Sigmoid colon (tissue), 4 donors: ENCODE results near the gene DMXL2.

Experiments used
- POLR2AphosphoS5 ChIP-seq, 4 donors: sonication (generic); formaldehyde crosslinking; IDR thresholded peaks; one replicate each; pipeline ENCODE4 v1.6.1; 2017; ENCODE audit warnings: antibody characterized with exemption in 4 of 4
- TF ChIP-seq, protein P1 (sequence below), 4 experiments: fragments of 450-650 bp in 3 of 4; fragments of 200-600 bp in 1 of 4; IDR thresholded peaks; one replicate each; pipeline ENCODE4 v1.5.1; 2016 to 2019; ENCODE audit warnings: antibody characterized with exemption in 4 of 4, mild to moderate bottlenecking in 3 of 4, moderate library complexity in 2 of 4

DNA sequence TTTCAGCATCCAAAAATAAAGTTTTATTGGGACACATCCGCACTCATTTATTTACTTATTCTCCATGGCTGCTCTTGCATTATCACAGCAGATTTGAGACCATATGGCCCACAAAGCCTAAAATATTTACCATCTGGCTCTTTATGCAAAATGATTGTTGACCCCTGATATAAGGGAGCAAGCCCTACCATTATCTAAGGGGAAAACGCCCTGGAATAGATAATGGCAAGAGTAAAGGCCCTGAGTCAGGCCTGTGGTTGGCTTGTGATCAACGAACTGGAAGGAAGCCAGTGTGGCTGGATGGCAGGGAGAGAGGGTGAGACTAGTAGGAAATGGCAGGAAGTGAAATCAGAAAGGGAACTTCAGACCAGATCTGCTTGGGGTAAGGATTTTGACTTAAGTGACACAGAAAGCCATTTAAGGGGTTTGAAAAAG lies 24.6 kb upstream of the DMXL2 start:
- no peak for TF ChIP-seq POLR2AphosphoS5 (IDR thresholded peaks at IDR 0.05)
- TF ChIP-seq, protein P1, sequence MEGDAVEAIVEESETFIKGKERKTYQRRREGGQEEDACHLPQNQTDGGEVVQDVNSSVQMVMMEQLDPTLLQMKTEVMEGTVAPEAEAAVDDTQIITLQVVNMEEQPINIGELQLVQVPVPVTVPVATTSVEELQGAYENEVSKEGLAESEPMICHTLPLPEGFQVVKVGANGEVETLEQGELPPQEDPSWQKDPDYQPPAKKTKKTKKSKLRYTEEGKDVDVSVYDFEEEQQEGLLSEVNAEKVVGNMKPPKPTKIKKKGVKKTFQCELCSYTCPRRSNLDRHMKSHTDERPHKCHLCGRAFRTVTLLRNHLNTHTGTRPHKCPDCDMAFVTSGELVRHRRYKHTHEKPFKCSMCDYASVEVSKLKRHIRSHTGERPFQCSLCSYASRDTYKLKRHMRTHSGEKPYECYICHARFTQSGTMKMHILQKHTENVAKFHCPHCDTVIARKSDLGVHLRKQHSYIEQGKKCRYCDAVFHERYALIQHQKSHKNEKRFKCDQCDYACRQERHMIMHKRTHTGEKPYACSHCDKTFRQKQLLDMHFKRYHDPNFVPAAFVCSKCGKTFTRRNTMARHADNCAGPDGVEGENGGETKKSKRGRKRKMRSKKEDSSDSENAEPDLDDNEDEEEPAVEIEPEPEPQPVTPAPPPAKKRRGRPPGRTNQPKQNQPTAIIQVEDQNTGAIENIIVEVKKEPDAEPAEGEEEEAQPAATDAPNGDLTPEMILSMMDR (IDR thresholded peaks at IDR 0.05): no peak
